Measurements from ENCODE around the gene GPR37L1. TPM values are rescaled to one million over a fixed set of nuclear protein-coding genes. Genes with fewer than 3 reads are reported as not detected.

Gene GPR37L1
- total RNA-seq, 1 donor from 2014 or later = 0.24 TPM

- no peak for DNase-seq (ENCODE audit: extremely low spot score, unreplicated experiment)
- Mint-ChIP-seq H3K36me3 (no peaks in the 10 kb centered on the region), H3K27ac (peak overlapping the region; percentile 86), H3K9me3 (no peaks in the 10 kb centered on the region), H3K27me3 (no peaks in the 10 kb centered on the region), H3K4me3 (no peak overlapping the region), H3K4me1 (ENCODE audit: unreplicated experiment) (peaks cover 9% of the 10 kb centered on the region)
- TF ChIP-seq, protein P1, sequence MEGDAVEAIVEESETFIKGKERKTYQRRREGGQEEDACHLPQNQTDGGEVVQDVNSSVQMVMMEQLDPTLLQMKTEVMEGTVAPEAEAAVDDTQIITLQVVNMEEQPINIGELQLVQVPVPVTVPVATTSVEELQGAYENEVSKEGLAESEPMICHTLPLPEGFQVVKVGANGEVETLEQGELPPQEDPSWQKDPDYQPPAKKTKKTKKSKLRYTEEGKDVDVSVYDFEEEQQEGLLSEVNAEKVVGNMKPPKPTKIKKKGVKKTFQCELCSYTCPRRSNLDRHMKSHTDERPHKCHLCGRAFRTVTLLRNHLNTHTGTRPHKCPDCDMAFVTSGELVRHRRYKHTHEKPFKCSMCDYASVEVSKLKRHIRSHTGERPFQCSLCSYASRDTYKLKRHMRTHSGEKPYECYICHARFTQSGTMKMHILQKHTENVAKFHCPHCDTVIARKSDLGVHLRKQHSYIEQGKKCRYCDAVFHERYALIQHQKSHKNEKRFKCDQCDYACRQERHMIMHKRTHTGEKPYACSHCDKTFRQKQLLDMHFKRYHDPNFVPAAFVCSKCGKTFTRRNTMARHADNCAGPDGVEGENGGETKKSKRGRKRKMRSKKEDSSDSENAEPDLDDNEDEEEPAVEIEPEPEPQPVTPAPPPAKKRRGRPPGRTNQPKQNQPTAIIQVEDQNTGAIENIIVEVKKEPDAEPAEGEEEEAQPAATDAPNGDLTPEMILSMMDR (conservative IDR thresholded peaks at IDR 0.05) = no peak
Observed at GRCh38 chr1:202133001-202133400, 10.3 kb downstream of the GPR37L1 start.

GRCh38 chr1:202133496-202133895 lies 10.8 kb downstream of the GPR37L1 start:
- TF ChIP-seq, protein P1 (conservative IDR thresholded peaks at IDR 0.05) = no peak
- no peaks in the 10 kb centered on the region for H3K27me3 Mint-ChIP-seq
- H3K9me3 Mint-ChIP-seq = no peaks in the 10 kb centered on the region
- H3K27ac Mint-ChIP-seq = peak overlapping the region; percentile 86
- no peaks in the 10 kb centered on the region for H3K36me3 Mint-ChIP-seq
- H3K4me1 Mint-ChIP-seq (ENCODE audit: unreplicated experiment) = peaks cover 9% of the 10 kb centered on the region
- H3K4me3 Mint-ChIP-seq = no peak overlapping the region
- no peak for DNase-seq (ENCODE audit: extremely low spot score, unreplicated experiment)

DNA sequence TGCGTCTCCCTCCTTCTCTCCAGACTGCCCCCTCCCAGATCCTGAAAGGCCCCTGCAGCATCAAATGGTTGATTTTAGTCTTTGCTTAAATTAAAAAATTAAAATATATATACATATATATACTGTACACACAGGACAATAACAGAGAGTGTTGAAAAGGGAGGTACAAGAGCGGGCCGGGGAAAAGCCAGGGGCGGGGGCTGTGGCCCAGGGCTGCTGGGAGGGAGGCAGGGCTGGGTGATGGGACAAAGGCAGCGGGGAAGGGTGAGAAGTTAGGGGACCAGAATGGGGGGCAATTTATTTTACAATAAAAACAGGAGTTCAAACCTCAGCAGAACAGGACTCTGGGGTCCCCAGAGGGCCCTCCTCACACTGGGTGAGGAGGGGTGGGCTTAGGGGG lies 11.3 kb downstream of the GPR37L1 start:
- Mint-ChIP-seq H3K36me3 (no peaks in the 10 kb centered on the region), H3K9me3 (no peaks in the 10 kb centered on the region), H3K27me3 (no peaks in the 10 kb centered on the region), H3K27ac (no peak overlapping the region), H3K4me1 (ENCODE audit: unreplicated experiment) (peaks cover 9% of the 10 kb centered on the region), H3K4me3 (no peak overlapping the region)
- TF ChIP-seq, protein P1 (conservative IDR thresholded peaks at IDR 0.05) = no peak
- no peak for DNase-seq (ENCODE audit: extremely low spot score, unreplicated experiment)

- H3K4me3 Mint-ChIP-seq = peak overlapping the region; percentile 31
- H3K27me3 Mint-ChIP-seq = no peaks in the 10 kb centered on the region
- TF ChIP-seq, protein P1 (conservative IDR thresholded peaks at IDR 0.05) = no peak
- H3K36me3 Mint-ChIP-seq = no peaks in the 10 kb centered on the region
- peak overlapping the region; percentile 36 for H3K27ac Mint-ChIP-seq
- no peaks in the 10 kb centered on the region for H3K9me3 Mint-ChIP-seq
- H3K4me1 Mint-ChIP-seq (ENCODE audit: unreplicated experiment) = peaks cover 9% of the 10 kb centered on the region
- DNase-seq (ENCODE audit: extremely low spot score, unreplicated experiment) = no peak
Observed at GRCh38 chr1:202134645-202135172, 12.0 kb downstream of the GPR37L1 start.

- no peak for DNase-seq (ENCODE audit: extremely low spot score, unreplicated experiment)
- peak overlapping the region; percentile 36 for H3K27ac Mint-ChIP-seq
- H3K4me3 Mint-ChIP-seq = peak overlapping the region; percentile 31
- TF ChIP-seq, protein P1 (conservative IDR thresholded peaks at IDR 0.05) = peak; percentile 93
- no peaks in the 10 kb centered on the region for H3K27me3 Mint-ChIP-seq
- H3K4me1 Mint-ChIP-seq (ENCODE audit: unreplicated experiment) = peaks cover 9% of the 10 kb centered on the region
- H3K36me3 Mint-ChIP-seq = no peaks in the 10 kb centered on the region
- H3K9me3 Mint-ChIP-seq = no peaks in the 10 kb centered on the region
Observed at GRCh38 chr1:202135221-202135721, 12.6 kb downstream of the GPR37L1 start.

All from type B pancreatic cell (in vitro differentiated cells).